HEK293T (cell line): ENCODE measurements around the gene TMED8.
"Not testable (repeated sequence)": the region's sequence is repeated elsewhere in the genome, so short reads cannot be mapped to it uniquely, and the experiment has no call there.

Experiments
- CTCF ChIA-PET: fragments of 350-600 bp; formaldehyde crosslinking; extraction: SDS; loops from one replicate; lab custom pipeline; 2021; ENCODE audit warnings: antibody characterized with exemption, inconsistent platforms; lab: Yijun Ruan, JAX
- POLR2A ChIA-PET: fragments of 350-600 bp; formaldehyde crosslinking; extraction: SDS; loops from one replicate; lab custom pipeline; 2020; ENCODE audit warnings: antibody characterized with exemption, inconsistent platforms; lab: Yijun Ruan, JAX
- DNase-seq: peaks from one replicate; pipeline ENCODE4 v3.0.0; 2012; ENCODE audit warnings: mixed read lengths; ENCODE audit errors: extremely low spot score
- ARNT ChIP-seq: fragments of 450-650 bp; IDR thresholded peaks from 2 replicates; pipeline ENCODE4 v1.6.1; 2017; ENCODE audit warnings: mild to moderate bottlenecking
- BHLHE40 ChIP-seq: fragments of 450-650 bp; IDR thresholded peaks from 2 replicates; pipeline ENCODE4 v1.6.1; 2016; ENCODE audit warnings: mild to moderate bottlenecking, moderate library complexity, borderline replicate concordance
- CTBP1 ChIP-seq: fragments of 450-650 bp; IDR thresholded peaks from 2 replicates; pipeline ENCODE4 v1.6.1; 2016; ENCODE audit warnings: borderline replicate concordance
- ELF4 ChIP-seq: fragments of 450-650 bp; IDR thresholded peaks from 2 replicates; pipeline ENCODE4 v1.6.1; 2017; ENCODE audit warnings: antibody characterized with exemption
- FOXA1 ChIP-seq: fragments of 450-650 bp; IDR thresholded peaks from 2 replicates; pipeline ENCODE4 v1.6.1; 2016; ENCODE audit warnings: mild to moderate bottlenecking
- FOXK2 ChIP-seq: fragments of 450-650 bp; IDR thresholded peaks from 2 replicates; pipeline ENCODE4 v1.6.1; 2016; ENCODE audit warnings: mild to moderate bottlenecking
- FOXM1 ChIP-seq: fragments of 450-650 bp; IDR thresholded peaks from 2 replicates; pipeline ENCODE4 v1.6.1; 2017; ENCODE audit warnings: mild to moderate bottlenecking, borderline replicate concordance
- HDGF ChIP-seq: fragments of 450-650 bp; IDR thresholded peaks from 2 replicates; pipeline ENCODE4 v1.6.1; 2017; ENCODE audit warnings: antibody characterized with exemption, borderline replicate concordance
- L3MBTL2 ChIP-seq: fragments of 450-650 bp; conservative IDR thresholded peaks from 2 replicates; pipeline ENCODE4 v1.6.1; 2016; ENCODE audit warnings: mild to moderate bottlenecking
- LEF1 ChIP-seq: fragments of 450-650 bp; IDR thresholded peaks from 2 replicates; pipeline ENCODE4 v1.6.1; 2017; ENCODE audit warnings: mild to moderate bottlenecking, borderline replicate concordance
- NFRKB ChIP-seq: fragments of 450-650 bp; IDR thresholded peaks from 2 replicates; pipeline ENCODE4 v1.6.1; 2016; ENCODE audit warnings: mild to moderate bottlenecking, moderate library complexity
- SP1 ChIP-seq: fragments of 450-650 bp; IDR thresholded peaks from 2 replicates; pipeline ENCODE4 v1.6.1; 2017
- SUZ12 ChIP-seq: fragments of 450-650 bp; IDR thresholded peaks from 2 replicates; pipeline ENCODE4 v1.6.1; 2016; ENCODE audit warnings: mild to moderate bottlenecking
- TARDBP ChIP-seq: fragments of 450-650 bp; IDR thresholded peaks from 2 replicates; pipeline ENCODE4 v1.6.1; 2016
- ZNF384 ChIP-seq: fragments of 450-650 bp; IDR thresholded peaks from 2 replicates; pipeline ENCODE4 v1.6.1; 2016
- TF ChIP-seq, protein P1 (sequence below): fragments of 450-650 bp; IDR thresholded peaks from 2 replicates; pipeline ENCODE4 v1.6.1; 2016

Gene TMED8

DNA sequence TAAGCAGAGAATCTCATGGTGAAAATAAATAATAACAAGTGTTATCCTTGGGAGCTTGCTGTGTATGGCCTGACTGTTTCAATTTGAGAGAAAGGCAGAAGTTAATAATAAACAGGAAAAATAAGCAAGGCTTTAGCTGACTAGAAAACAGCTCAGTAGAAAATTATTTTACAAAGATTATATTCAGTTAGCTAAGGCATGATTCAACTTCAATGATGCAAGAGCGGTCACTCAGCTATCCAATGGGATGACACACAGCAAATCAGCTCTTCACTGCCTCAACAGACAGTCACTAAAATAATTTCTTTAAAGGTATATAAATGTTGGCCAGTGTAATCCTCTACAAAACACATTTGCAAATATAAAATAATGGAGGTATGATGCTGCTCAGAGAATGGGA lies 37.5 kb downstream of the TMED8 start:
- ChIA-PET CTCF (interaction anchor here (1.4 kb wide), 1 partner anchor 23 kb away, joined by 3 read pairs; no protein-coding TSS in a partner anchor), POLR2A (interaction anchor here (1.0 kb wide), 1 partner anchor 11 kb away, joined by 4 read pairs; no protein-coding TSS in a partner anchor)
- TF ChIP-seq, protein P1, sequence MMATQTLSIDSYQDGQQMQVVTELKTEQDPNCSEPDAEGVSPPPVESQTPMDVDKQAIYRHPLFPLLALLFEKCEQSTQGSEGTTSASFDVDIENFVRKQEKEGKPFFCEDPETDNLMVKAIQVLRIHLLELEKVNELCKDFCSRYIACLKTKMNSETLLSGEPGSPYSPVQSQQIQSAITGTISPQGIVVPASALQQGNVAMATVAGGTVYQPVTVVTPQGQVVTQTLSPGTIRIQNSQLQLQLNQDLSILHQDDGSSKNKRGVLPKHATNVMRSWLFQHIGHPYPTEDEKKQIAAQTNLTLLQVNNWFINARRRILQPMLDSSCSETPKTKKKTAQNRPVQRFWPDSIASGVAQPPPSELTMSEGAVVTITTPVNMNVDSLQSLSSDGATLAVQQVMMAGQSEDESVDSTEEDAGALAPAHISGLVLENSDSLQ, result no peak
- no peak for TF ChIP-seq BHLHE40
- no peak for DNase-seq

DNA sequence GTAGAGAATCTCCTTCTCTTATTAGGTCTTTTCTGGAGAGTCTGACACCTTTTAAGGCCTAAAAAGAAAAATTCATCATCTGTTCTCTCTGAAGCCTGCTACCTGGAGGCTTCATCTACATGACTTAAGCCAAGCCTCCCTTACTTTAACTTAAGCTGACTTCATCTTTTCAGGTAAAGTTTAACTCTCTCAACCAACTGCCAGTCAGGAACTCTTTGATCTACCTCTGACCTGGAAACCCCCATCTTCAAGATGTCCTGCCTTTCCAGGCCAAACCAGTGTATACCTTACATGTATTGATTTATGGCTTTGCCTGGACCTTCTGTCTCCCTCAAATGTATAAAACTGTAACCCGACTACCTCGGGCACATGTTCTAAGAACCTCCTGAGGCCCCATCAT lies 38.6 kb downstream of the TMED8 start:
- DNase-seq, result no peak
- ChIA-PET POLR2A (no interaction called here), CTCF (interaction anchor here (0.6 to 1.4 kb wide), 2 partner anchors 22 to 186 kb away, joined by 3 read pairs; no protein-coding TSS in a partner anchor)
- TF ChIP-seq SP1 (no peak), ELF4 (no peak), CTBP1 (no peak), HDGF (no peak), FOXA1 (no peak), ARNT (no peak), FOXM1 (no peak)

DNA sequence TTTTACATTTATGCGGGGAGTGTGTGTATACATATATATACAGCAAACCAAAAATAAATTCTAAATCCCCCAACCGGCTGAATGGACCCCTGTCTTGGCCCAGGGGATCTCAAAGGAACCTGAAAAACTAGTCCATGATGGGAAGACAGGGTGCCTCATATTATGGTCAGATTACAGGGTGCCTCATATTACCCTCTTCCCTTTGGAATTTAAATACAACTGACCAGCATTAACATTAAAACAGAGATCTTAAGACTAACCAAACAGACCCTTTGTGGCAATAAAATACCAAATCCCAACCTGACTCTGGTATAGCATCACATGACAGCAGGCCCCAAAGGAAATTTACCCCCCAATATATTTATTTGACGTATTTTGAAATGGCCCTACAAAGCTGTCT lies 39.0 kb downstream of the TMED8 start:
- DNase-seq, result no peak
- CTCF ChIA-PET, result interaction anchor here (0.6 kb wide), 1 partner anchor 186 kb away, joined by 3 read pairs; no protein-coding TSS in a partner anchor
- POLR2A ChIA-PET, result no interaction called here
- TF ChIP-seq LEF1 (no peak), HDGF (no peak), ARNT (no peak), FOXM1 (no peak), TARDBP (no peak), NFRKB (no peak), FOXK2 (no peak), CTBP1 (no peak), SP1 (no peak), FOXA1 (no peak), ELF4 (no peak), BHLHE40 (no peak), ZNF384 (no peak), L3MBTL2 (no peak), SUZ12 (no peak)
- TF ChIP-seq, protein P1, result no peak

DNA sequence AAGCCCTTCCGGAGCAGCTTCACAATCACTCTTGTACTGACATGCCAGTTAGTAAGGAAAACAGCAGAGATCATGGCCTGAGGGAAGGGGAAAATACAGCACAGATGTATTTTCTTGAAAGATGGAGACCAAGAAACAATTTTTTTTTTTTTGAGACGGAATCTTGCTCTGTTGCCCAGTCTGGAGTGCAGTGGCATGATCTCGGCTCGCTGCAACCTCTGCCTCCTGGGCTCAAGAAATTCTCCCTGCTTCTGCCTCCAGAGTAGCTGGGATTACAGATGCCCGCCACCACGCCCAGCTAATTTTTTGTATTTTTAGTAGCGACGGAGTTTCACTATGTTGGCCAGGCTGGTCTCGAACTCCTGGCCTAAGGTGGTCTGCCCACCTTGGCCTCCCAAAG lies 39.6 kb downstream of the TMED8 start:
- POLR2A ChIA-PET, DNase-seq: not testable (repeated sequence)
- CTCF ChIA-PET, result interaction anchor here (0.7 to 0.8 kb wide), 2 partner anchors 16 to 155 kb away, joined by 6 to 8 read pairs; no protein-coding TSS in a partner anchor

DNA sequence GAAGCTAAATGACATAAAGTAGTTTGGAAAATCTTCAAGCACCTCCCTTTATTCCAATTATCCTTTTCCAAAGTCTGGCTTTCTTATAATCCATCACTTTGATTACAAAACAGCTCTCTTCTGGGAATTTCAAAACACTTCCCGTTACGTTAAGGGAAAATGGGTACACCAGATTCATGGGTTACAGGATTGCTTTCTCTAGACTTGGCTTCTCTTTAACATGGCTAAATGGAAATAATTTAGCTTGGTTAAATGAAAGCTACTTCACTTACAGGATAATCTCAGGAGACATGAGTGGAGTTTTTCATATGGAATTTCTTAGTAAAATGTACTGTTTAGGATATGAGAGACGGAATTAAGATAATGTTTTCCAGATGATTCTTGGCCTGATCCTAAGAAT lies 41.3 kb downstream of the TMED8 start:
- no peak for DNase-seq
- TF ChIP-seq CTBP1 (no peak), NFRKB (no peak), ELF4 (no peak), BHLHE40 (no peak), FOXK2 (no peak), HDGF (no peak), LEF1 (no peak)
- TF ChIP-seq, protein P1, result no peak
- ChIA-PET POLR2A (interaction anchor here (0.8 to 1.2 kb wide), 2 partner anchors 14 to 15 kb away, joined by 3 to 4 read pairs; partner anchors contain the start of genes GSTZ1 and POMT2), CTCF (no interaction called here)

DNA sequence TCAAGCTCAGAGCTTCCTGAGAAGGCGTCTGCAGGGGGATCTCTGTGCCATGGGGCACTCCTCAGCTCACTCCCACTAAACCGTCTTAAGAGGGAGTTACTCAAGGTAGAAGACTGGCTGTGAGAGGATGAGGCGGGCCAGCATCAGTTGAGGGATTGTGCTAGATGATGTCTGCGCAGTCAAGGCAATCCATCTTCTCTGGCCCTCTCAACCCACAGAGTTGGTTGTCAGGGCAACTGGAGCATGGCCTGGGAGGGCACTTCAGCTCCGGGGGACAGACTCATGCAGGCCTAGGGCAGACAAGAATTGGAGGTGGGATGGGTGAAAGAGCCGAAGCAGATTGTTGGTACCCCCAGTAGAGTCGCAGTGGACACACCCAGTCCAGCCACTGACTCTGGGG lies 47.0 kb downstream of the TMED8 start:
- ChIA-PET CTCF (interaction anchor here (0.5 kb wide), 1 partner anchor 77 kb away, joined by 3 read pairs; no protein-coding TSS in a partner anchor), POLR2A (interaction anchor here (0.9 to 3.0 kb wide), 2 partner anchors 9 to 26 kb away, joined by 3 to 20 read pairs; partner anchors contain the start of genes GSTZ1 and POMT2)
- no peak for TF ChIP-seq SP1
- no peak for TF ChIP-seq LEF1
- TF ChIP-seq FOXM1, result no peak
- TF ChIP-seq FOXK2, result no peak
- TF ChIP-seq CTBP1, result no peak
- no peak for TF ChIP-seq ARNT
- TF ChIP-seq SUZ12, result no peak
- TF ChIP-seq, protein P1, result no peak
- TF ChIP-seq ZNF384, result no peak
- TF ChIP-seq TARDBP, result no peak
- TF ChIP-seq HDGF, result no peak
- TF ChIP-seq L3MBTL2, result no peak
- TF ChIP-seq NFRKB, result no peak
- no peak for TF ChIP-seq FOXA1
- no peak for TF ChIP-seq BHLHE40
- TF ChIP-seq ELF4, result no peak
- no peak for DNase-seq
